K562 (cell line): Measurements from ENCODE around the gene NT5C3B. TPM values are rescaled to one million over a fixed set of nuclear protein-coding genes. Genes with fewer than 3 reads are reported as not detected.

ENCODE experiments used
- ATAC-seq: fragments of 200-7000 bp; cut with Tn5 transposase; 3 replicates; pipeline ENCODE4 v1.9.1; 2020; ENCODE audit warnings: moderate library complexity
- BruUV-seq: library from RNA; stranded (reverse); fragments of 400-500 nt; replicated peaks from 2 replicates; lab custom pipeline; 2021; lab: Mats Ljungman, UMichigan
- CTCF ChIA-PET: fragments of 300-600 bp; formaldehyde crosslinking; extraction: SDS; loops from one replicate; lab custom pipeline; 2021; ENCODE audit warnings: low intra/inter-chr PET ratio; lab: Yijun Ruan, JAX
- POLR2A ChIA-PET: fragments of 300-600, 350-650 bp; sonication (Branson Sonifier 250); formaldehyde crosslinking; extraction: SDS; loops from one replicate; lab custom pipeline; 2021; ENCODE audit warnings: antibody characterized with exemption, inconsistent platforms; lab: Yijun Ruan, JAX
- DNase-seq, 4 experiments: peaks; one replicate each; pipeline versions ENCODE4 v3.0.0 to v3.0.0-alpha.2; 2011 to 2018; ENCODE audit warnings: low spot score in 3 of 4, mixed read lengths in 3 of 4; ENCODE audit errors: extremely low read depth in 1 of 4
- FAIRE-seq: peaks from 2 replicates; lab custom pipeline; 2011; peaks lifted over from hg19 to GRCh38; lab: Jason Lieb, UNC
- H2AFZ ChIP-seq: 2 replicates; pipeline ENCODE4 v1.6.0; 2011; ENCODE audit warnings: low read depth, low read length, control low read depth, inconsistent platforms
- H3K27ac ChIP-seq: fragments of 200-600 bp; 3 replicates; pipeline ENCODE4 v1.8.0; 2011; ENCODE audit warnings: low read depth, mild to moderate bottlenecking, control low read depth, inconsistent platforms, low read length, moderate library complexity, mixed read lengths; ENCODE audit errors: extremely low read depth
- H3K27me3 ChIP-seq, 2 experiments: fragments of 300-600 bp in 1 of 2; 2 replicates in 1 of 2; 3 replicates in 1 of 2; pipeline versions ENCODE4 v1.6.0 to v1.8.0; 2011; ENCODE audit warnings: inconsistent platforms in 2 of 2, low read length in 2 of 2, mild to moderate bottlenecking in 1 of 2, mixed read lengths in 1 of 2, moderate library complexity in 1 of 2; ENCODE audit not compliant: control insufficient read depth in 2 of 2, insufficient read depth in 2 of 2
- H3K36me3 ChIP-seq: fragments of 300-600 bp; 3 replicates; pipeline ENCODE4 v1.8.0; 2011; ENCODE audit warnings: mild to moderate bottlenecking, low read length, inconsistent platforms; ENCODE audit not compliant: control insufficient read depth, insufficient read depth
- H3K4me1 ChIP-seq, 2 experiments: fragments of 200-600 bp in 1 of 2; replicated peaks in 1 of 2; 2 replicates in 1 of 2; 3 replicates in 1 of 2; pipeline versions ENCODE4 v1.5.1 to v1.8.0; 2011; ENCODE audit warnings: inconsistent platforms in 2 of 2, low read length in 2 of 2, mild to moderate bottlenecking in 1 of 2, mixed read lengths in 1 of 2, moderate library complexity in 1 of 2; ENCODE audit not compliant: control insufficient read depth in 2 of 2, insufficient read depth in 2 of 2
- H3K4me2 ChIP-seq: 2 replicates; pipeline ENCODE4 v1.6.1; 2011; ENCODE audit warnings: low read length, control low read depth, inconsistent platforms, mixed read lengths; ENCODE audit not compliant: insufficient read depth
- H3K4me3 ChIP-seq: fragments of 200-600 bp; sonication (generic), shearing (Covaris generic); 2 replicates; pipeline ENCODE4 v1.5.1; 2016; ENCODE audit warnings: control low read depth, inconsistent platforms
- H3K79me2 ChIP-seq: fragments of 200-600 bp; 3 replicates; pipeline ENCODE4 v1.8.0; 2011; ENCODE audit warnings: low read length, inconsistent platforms; ENCODE audit not compliant: control insufficient read depth, insufficient read depth
- H3K9ac ChIP-seq, 2 experiments: 2 replicates each; pipeline versions ENCODE4 v1.6.0 to v1.6.1; 2011; ENCODE audit warnings: low read depth in 2 of 2, low read length in 2 of 2, control low read depth in 1 of 2, inconsistent platforms in 1 of 2, mild to moderate bottlenecking in 1 of 2, mixed read lengths in 1 of 2; ENCODE audit not compliant: insufficient read depth in 1 of 2
- H3K9me1 ChIP-seq: one replicate; pipeline ENCODE4 v1.6.0; 2011; ENCODE audit warnings: inconsistent platforms, mild to moderate bottlenecking, low read length, moderate library complexity; ENCODE audit not compliant: control insufficient read depth, insufficient read depth
- H3K9me3 ChIP-seq: replicated peaks from 2 replicates; pipeline ENCODE4 v1.5.1; 2011; ENCODE audit warnings: low read depth, low read length, inconsistent platforms; ENCODE audit not compliant: control insufficient read depth, insufficient read depth
- H4K20me1 ChIP-seq: replicated peaks from 2 replicates; pipeline ENCODE4 v1.6.1; 2011; ENCODE audit warnings: low read length, inconsistent platforms, mixed read lengths; ENCODE audit not compliant: control insufficient read depth, insufficient read depth
- HNRNPK ChIP-seq: fragments of 200-400 bp; formaldehyde crosslinking; IDR thresholded peaks from one replicate; pipeline ENCODE4 v1.6.1; 2018; ENCODE audit warnings: mild to moderate bottlenecking, low read depth, low read length; ENCODE audit not compliant: poor library complexity, severe bottlenecking
- KLF13 ChIP-seq: fragments of 450-650 bp; IDR thresholded peaks from 2 replicates; pipeline ENCODE4 v1.6.1; 2016; ENCODE audit warnings: missing genetic modification characterization, low read depth, mild to moderate bottlenecking, missing compliant biosample characterization, moderate library complexity, borderline replicate concordance
- POLR2A ChIP-seq: fragments of 450-650 bp; conservative IDR thresholded peaks from 2 replicates; pipeline ENCODE4 v1.6.1; 2016
- SUPT5H ChIP-seq: fragments of 450-650 bp; IDR thresholded peaks from 2 replicates; pipeline ENCODE4 v1.6.1; 2016
- ZBTB17 ChIP-seq: fragments of 450-650 bp; formaldehyde crosslinking; IDR thresholded peaks from 2 replicates; pipeline ENCODE4 v1.4.0; 2020; ENCODE audit warnings: mild to moderate bottlenecking
- ZBTB5 ChIP-seq: fragments of 450-650 bp; IDR thresholded peaks from 2 replicates; pipeline ENCODE4 v1.6.1; 2017; ENCODE audit warnings: antibody characterized with exemption
- ZNF316 ChIP-seq: fragments of 450-650 bp; IDR thresholded peaks from 2 replicates; pipeline ENCODE4 v1.6.1; 2016
- WGBS: fragments of 100-300 bp; shearing (Covaris generic); methylation state at CpG from one replicate; pipeline ENCODE4 v1.1.6; 2016; ENCODE audit warnings: low coverage, mixed read lengths; ENCODE audit not compliant: insufficient coverage; ENCODE audit errors: missing lambda C conversion rate; 5-methylcytosine and 5-hydroxymethylcytosine counted together
- in situ Hi-C: fragments of 300-500 bp; cut with MboI; formaldehyde crosslinking; loops from 4 replicates; pipeline ENCODE4 v1.15.0; 2018; ENCODE audit warnings: inconsistent platforms, mixed read lengths
- intact Hi-C: fragments of 100-400 bp; cut with micrococcal nuclease; formaldehyde crosslinking; loops from 2 replicates; pipeline ENCODE4 v1.14.2; 2022
- polyA plus RNA-seq, 8 experiments: library from polyadenylated mRNA; depleted of rRNA in 4 of 8; stranded (reverse) in 5 of 8; unstranded in 3 of 8; fragments of >200 nt; fragmentation: Nextera tagmentation in 2 of 8; fragmentation: Illumina TruSeq in 1 of 8; extraction: Ambion mirVana in 2 of 8; extraction: Trizol in 1 of 8; gene quantifications; 2 replicates each; pipeline versions ENCODE4 v1.2.1 to v1.2.3, GENCODE V29; 2011 to 2014; ENCODE audit warnings: inconsistent platforms in 1 of 8, missing spikeins in 1 of 8
- total RNA-seq, 7 experiments: library from RNA; depleted of rRNA in 6 of 7; stranded (reverse); fragments of >200 nt in 6 of 7; fragmentation: Illumina TruSeq in 2 of 7; extraction: Trizol in 2 of 7; gene quantifications; 2 replicates each; pipeline versions ENCODE4 v1.2.1 to v1.2.3, GENCODE V29; 2011 to 2021; ENCODE audit warnings: low replicate concordance in 1 of 7
- TF ChIP-seq, protein P1 (sequence below): fragments of 450-650 bp; formaldehyde crosslinking; IDR thresholded peaks from 2 replicates; pipeline ENCODE4 v1.4.0; 2022; ENCODE audit warnings: missing genetic modification characterization

NT5C3B gene
- total and polyA plus RNA-seq, 9 of the 15 experiments (the other 6 are each of a cell fraction or from before 2014, with no cell fraction given): 2.0 to 166 (median 85.0) TPM

DNA sequence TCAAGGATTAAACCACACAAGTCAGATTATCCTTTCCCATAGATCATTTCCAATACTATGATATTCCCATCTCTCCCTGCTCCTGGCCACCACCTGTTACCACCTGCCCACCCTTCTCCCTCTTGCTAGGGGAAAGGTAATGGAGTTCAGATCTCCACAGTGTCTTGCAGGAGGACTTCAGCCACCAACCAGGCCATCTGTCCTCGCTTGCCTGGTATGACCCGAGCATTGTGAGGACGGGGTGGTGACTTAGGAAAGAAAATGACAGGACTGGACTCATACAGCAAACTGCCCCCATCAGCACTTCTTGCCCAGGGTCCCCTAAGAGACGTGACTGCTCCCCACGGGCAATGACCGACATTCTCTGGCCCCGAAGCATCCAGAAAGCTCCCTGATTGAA, 12.5 kb downstream of the NT5C3B start:
- Histone ChIP-seq H3K27me3 (no peaks in the 10 kb centered on the region), H3K9me3 (no peaks in the 10 kb centered on the region), H3K9me1 (no peaks in the 10 kb centered on the region), H3K27ac (no peak overlapping the region), H3K4me1 (peaks cover 2 to 30% of the 10 kb centered on the region in 2 experiments; a peak in 4 of 5 replicates), H2AFZ (no peak overlapping the region), H3K79me2 (no peaks in the 10 kb centered on the region), H4K20me1 (no peaks in the 10 kb centered on the region), H3K9ac (no peak overlapping the region), H3K4me2 (no peak overlapping the region), H3K4me3 (no peak overlapping the region), H3K36me3 (peaks cover 34% of the 10 kb centered on the region)
- no TSS peak for BruUV-seq
- no peak for FAIRE-seq
- ChIA-PET CTCF (no interaction called here), POLR2A (interaction anchor here (0.8 to 1.1 kb wide), 4 partner anchors 9 to 15 kb away, joined by 3 to 4 read pairs (median 4); no protein-coding TSS in a partner anchor)
- DNase-seq: no peak
- TF ChIP-seq ZNF316 (0 out of 2 replicates have a peak, but pooled peaks have one; percentile 4), POLR2A (0 out of 2 replicates have a peak, but pooled peaks have one; percentile 16), SUPT5H (0 out of 2 replicates have a peak, but pooled peaks have one; percentile 37)
- TF ChIP-seq, protein P1, sequence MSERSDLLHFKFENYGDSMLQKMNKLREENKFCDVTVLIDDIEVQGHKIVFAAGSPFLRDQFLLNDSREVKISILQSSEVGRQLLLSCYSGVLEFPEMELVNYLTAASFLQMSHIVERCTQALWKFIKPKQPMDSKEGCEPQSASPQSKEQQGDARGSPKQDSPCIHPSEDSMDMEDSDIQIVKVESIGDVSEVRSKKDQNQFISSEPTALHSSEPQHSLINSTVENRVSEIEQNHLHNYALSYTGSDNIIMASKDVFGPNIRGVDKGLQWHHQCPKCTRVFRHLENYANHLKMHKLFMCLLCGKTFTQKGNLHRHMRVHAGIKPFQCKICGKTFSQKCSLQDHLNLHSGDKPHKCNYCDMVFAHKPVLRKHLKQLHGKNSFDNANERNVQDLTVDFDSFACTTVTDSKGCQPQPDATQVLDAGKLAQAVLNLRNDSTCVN (CRISPR knock-in tag): no peak
- in situ Hi-C loops (no loop called here), intact Hi-C loops (no loop called here)
- WGBS: 75% methylated on average over 7 of the region's 7 CpGs
- ATAC-seq: no peak

DNA sequence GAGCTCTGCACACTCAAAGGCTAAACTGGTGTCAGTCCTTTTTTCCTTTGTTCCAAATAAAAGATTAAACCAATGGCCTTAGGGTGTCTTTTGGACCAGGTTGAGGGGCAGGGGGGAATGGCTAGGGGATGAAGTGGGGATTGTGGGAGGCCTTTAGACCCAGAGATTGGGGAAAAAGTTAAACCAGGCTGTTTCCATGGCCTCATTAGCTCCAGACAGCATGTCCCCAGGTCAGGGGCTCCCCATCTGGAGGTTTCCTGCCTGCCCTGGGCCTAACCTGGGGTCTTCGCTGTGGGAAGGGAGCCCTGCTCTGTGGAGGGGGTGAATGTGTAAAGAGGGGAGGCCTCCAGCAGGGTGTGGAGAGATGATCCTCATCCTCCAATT, 12.9 kb downstream of the NT5C3B start:
- in situ Hi-C loops: no loop called here

More for the DNA sequence above, 12.9 kb downstream of the NT5C3B start:
- H2AFZ ChIP-seq: no peak overlapping the region
- H4K20me1 ChIP-seq: no peaks in the 10 kb centered on the region
- intact Hi-C loops: no loop called here
- POLR2A ChIA-PET: interaction anchor here (1.0 to 1.5 kb wide), 6 partner anchors 9 to 89 kb away, joined by 3 to 6 read pairs (median 4); partner anchors contain the start of genes HAP1 and NT5C3B
- H3K4me2 ChIP-seq: no peak overlapping the region
- peaks cover 2 to 35% of the 10 kb centered on the region in 2 experiments; a peak in 4 of 5 replicates for H3K4me1 ChIP-seq
- H3K36me3 ChIP-seq: peaks cover 29% of the 10 kb centered on the region
- H3K27ac ChIP-seq: no peak overlapping the region
- no peak for TF ChIP-seq HNRNPK
- no peak for TF ChIP-seq ZBTB17 (CRISPR knock-in tag)
- TF ChIP-seq KLF13 (tag): no peak
- TF ChIP-seq POLR2A: 0 out of 2 replicates have a peak, but pooled peaks have one; percentile 11
- no peak for TF ChIP-seq ZBTB5
- H3K79me2 ChIP-seq: no peaks in the 10 kb centered on the region
- FAIRE-seq: no peak
- CTCF ChIA-PET: no interaction called here
- H3K27me3 ChIP-seq: no peaks in the 10 kb centered on the region
- BruUV-seq: no TSS peak
- H3K9ac ChIP-seq: peak overlapping the region in 1 of 2 experiments; percentile 79; a peak in 2 of 4 replicates
- no peak overlapping the region for H3K4me3 ChIP-seq
- no peaks in the 10 kb centered on the region for H3K9me3 ChIP-seq
- H3K9me1 ChIP-seq: no peaks in the 10 kb centered on the region
- no peak for ATAC-seq
- no CpG with 5 or more reads among the region's 1 CpG for WGBS
- no peak for DNase-seq
